Adrenal gland (tissue), 12 donors: Measurements from ENCODE around the gene SFT2D1. TPM values are rescaled to one million over a fixed set of nuclear protein-coding genes. Genes with fewer than 3 reads are reported as not detected.

Experiments
- DNase-seq, 7 donors: peaks; one replicate each; pipeline ENCODE4 v3.0.0-alpha.2; 2019 to 2020
- H3K27ac ChIP-seq, 5 donors: fragments of 200-600 bp; sonication (generic) in 4 of 5; 1 replicate in 3 of 5; 2 replicates in 2 of 5; pipeline versions ENCODE4 v1.5.1 to v1.8.0; 2016 to 2020; ENCODE audit warnings: mild to moderate bottlenecking in 1 of 5
- H3K27me3 ChIP-seq: fragments of 200-600 bp; 2 replicates; pipeline ENCODE4 v1.8.0; 2021
- H3K36me3 ChIP-seq, 2 donors: fragments of 200-600 bp; replicated peaks in 1 of 2; 1 replicate in 1 of 2; 2 replicates in 1 of 2; pipeline versions ENCODE4 v1.5.1 to v1.8.0; 2018 to 2022
- H3K4me1 ChIP-seq, 2 donors: fragments of 200-600 bp; replicated peaks in 1 of 2; 1 replicate in 1 of 2; 2 replicates in 1 of 2; pipeline versions ENCODE4 v1.5.1 to v1.8.0; 2018 to 2021
- H3K4me3 ChIP-seq, 4 donors: fragments of 200-600 bp; sonication (generic) in 3 of 4; one replicate each; pipeline ENCODE4 v1.5.1; 2016 to 2018
- H3K9me3 ChIP-seq, 3 donors: fragments of 200-600 bp; sonication (generic) in 1 of 3; replicated peaks in 1 of 3; 1 replicate in 2 of 3; 2 replicates in 1 of 3; pipeline versions ENCODE4 v1.5.1 to v1.8.0; 2016 to 2021
- CTCF ChIP-seq, 6 experiments: fragments of 450-650 bp in 4 of 6; fragments of 200-600 bp in 2 of 6; sonication (generic) in 1 of 6; IDR thresholded peaks; 1 replicate in 5 of 6; 2 replicates in 1 of 6; pipeline versions ENCODE4 v1.5.1 to v1.8.0; 2016 to 2021; ENCODE audit warnings: antibody characterized with exemption in 6 of 6, mild to moderate bottlenecking in 2 of 6, moderate library complexity in 1 of 6
- POLR2A ChIP-seq, 2 donors: fragments of 450-650 bp; IDR thresholded peaks; one replicate each; pipeline ENCODE4 v1.6.1; 2017; ENCODE audit warnings: antibody characterized with exemption in 2 of 2, mild to moderate bottlenecking in 2 of 2, moderate library complexity in 1 of 2
- WGBS, 4 donors: extraction: QIAGEN DNeasy Blood & Tissue Kit in 2 of 4; methylation state at CpG; one replicate each; pipeline versions ENCODE4 v1.1.5 to v1.1.7; 2013 to 2017; 5-methylcytosine and 5-hydroxymethylcytosine counted together
- intact Hi-C, 2 donors: fragments of 100-400 bp; cut with DNase I; formaldehyde crosslinking; loops; one replicate each; pipeline versions ENCODE4 v1.14.1 to v1.15.0; 2022 to 2023
- polyA plus RNA-seq, 3 donors: library from polyadenylated mRNA; stranded (reverse); fragments of 200-250 nt in 2 of 3; fragments of 350-450 nt in 1 of 3; fragmentation: Illumina TruSeq in 1 of 3; extraction: RNeasy Lipid Tissue Mini Kit (QIAGEN cat#74804) in 1 of 3; gene quantifications; one replicate each; pipeline ENCODE4 v1.2.3, GENCODE V29; 2013 to 2014
- total RNA-seq, 9 donors: library from RNA; depleted of rRNA in 4 of 9; stranded (reverse); fragments of >200 nt in 4 of 9; fragments of 120-200 nt in 1 of 9; fragmentation: NEBNext Ultra II Directional in 1 of 9; extraction: Animal tissue kit (Norgen Biotek cat#: 25700) in 1 of 9; gene quantifications; one replicate each; pipeline versions ENCODE4 v1.1.0 to v1.2.4, GENCODE V29; 2013 to 2023
- donor health status: healthy with polysubstance abuse.
- donor health status: Bipolar disorder and iron deficiency.
- donor health status: DM: yes; HTN: yes; CAD: no.
- donor health status: DM: no; HTN: no; CAD: no.
- donor health status: DM: no; HTN: no; CAD: no.
- donor health status: DM: yes; HTN: yes; CAD: no.

Gene SFT2D1
- total and polyA plus RNA-seq, 12 donors: 32.6 to 68.0 (median 46.2) TPM

- WGBS, 4 donors: 55 to 87% (median 66%) methylated on average over 8 of the region's 8 CpGs
- intact Hi-C loops: loop anchor here (5.0 kb wide), 2 partner anchors 104 to 124 kb away; partner anchors contain the start of gene MPC1 (in 1 of the 2)
Measured at GRCh38 chr6:166278579-166279392, 63.6 kb downstream of the SFT2D1 start.

GRCh38 chr6:166277892-166278578 is 64.3 kb downstream of the SFT2D1 start:
- 81 to 87% (median 83%) methylated on average over 11 of the region's 11 CpGs for WGBS, 4 donors
- Histone ChIP-seq H3K36me3 (no peaks in the 10 kb centered on the region), H3K4me3 (no peak overlapping the region), H3K27me3 (no peaks in the 10 kb centered on the region), H3K4me1 (no peaks in the 10 kb centered on the region), H3K9me3 (no peaks in the 10 kb centered on the region), H3K27ac (no peak overlapping the region)
- no peak for TF ChIP-seq POLR2A (IDR thresholded peaks at IDR 0.05)
- no peak for TF ChIP-seq CTCF (IDR thresholded peaks at IDR 0.05)
- no peak for DNase-seq
- intact Hi-C loops: loop anchor here (5.0 kb wide), 2 partner anchors 104 to 124 kb away; partner anchors contain the start of gene MPC1 (in 1 of the 2)

More at GRCh38 chr6:166278579-166279392, 63.6 kb downstream of the SFT2D1 start:
- no peak for TF ChIP-seq POLR2A (IDR thresholded peaks at IDR 0.05)
- TF ChIP-seq CTCF (IDR thresholded peaks at IDR 0.05): no peak
- Histone ChIP-seq H3K9me3 (no peaks in the 10 kb centered on the region), H3K27me3 (no peaks in the 10 kb centered on the region), H3K4me3 (no peak overlapping the region), H3K4me1 (no peaks in the 10 kb centered on the region), H3K36me3 (no peaks in the 10 kb centered on the region), H3K27ac (no peak overlapping the region)
- no peak for DNase-seq

GRCh38 chr6:166277018-166277417 is 65.3 kb downstream of the SFT2D1 start:
- Histone ChIP-seq H3K27ac (no peak overlapping the region), H3K4me1 (no peaks in the 10 kb centered on the region), H3K36me3 (no peaks in the 10 kb centered on the region), H3K4me3 (no peak overlapping the region), H3K27me3 (no peaks in the 10 kb centered on the region), H3K9me3 (no peaks in the 10 kb centered on the region)
- 31 to 49% (median 40%) methylated on average over 11 of the region's 11 CpGs for WGBS, 4 donors
- TF ChIP-seq POLR2A (IDR thresholded peaks at IDR 0.05): no peak
- TF ChIP-seq CTCF (IDR thresholded peaks at IDR 0.05): no peak
- peak; percentile 33 to 65 (median 53) for DNase-seq
- intact Hi-C loops: loop anchor here (5.0 kb wide), 2 partner anchors 105 to 125 kb away; partner anchors contain the start of gene MPC1 (in 1 of the 2)

DNA sequence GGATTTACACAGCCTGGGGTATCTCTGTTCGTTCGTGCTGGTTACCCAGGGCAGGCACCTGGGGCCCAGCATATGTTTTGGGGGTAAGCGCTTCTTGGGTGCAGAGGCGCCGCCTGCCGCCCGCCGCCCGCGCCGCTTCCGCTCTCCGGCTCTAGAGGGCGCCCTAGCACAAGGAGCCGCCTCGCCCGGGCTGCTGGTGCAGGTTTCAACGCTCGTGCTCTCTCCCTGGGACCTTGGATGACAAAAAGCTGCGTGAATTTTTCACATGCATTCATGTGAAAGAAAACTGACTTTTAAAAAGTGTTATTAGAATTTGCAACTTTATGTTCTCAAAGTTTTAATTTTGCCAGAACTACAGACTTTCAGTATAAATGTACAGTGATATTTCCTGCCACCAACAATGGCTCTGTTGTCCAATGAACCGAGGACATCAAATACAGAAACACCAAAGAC is 66.6 kb downstream of the SFT2D1 start:
- intact Hi-C loops: loop anchor here (2.0 to 5.0 kb wide), 3 partner anchors 107 to 127 kb away; partner anchors contain the start of gene MPC1 (in 1 of the 2)

More for the DNA sequence above, 66.6 kb downstream of the SFT2D1 start:
- no peak overlapping the region for H3K4me3 ChIP-seq
- H3K9me3 ChIP-seq: no peaks in the 10 kb centered on the region
- no peaks in the 10 kb centered on the region for H3K4me1 ChIP-seq
- TF ChIP-seq CTCF (IDR thresholded peaks at IDR 0.05) (peak; percentile 84 to 99 (median 93)), POLR2A (IDR thresholded peaks at IDR 0.05) (no peak)
- DNase-seq: peak; percentile 45 to 80 (median 70)
- H3K27me3 ChIP-seq: no peaks in the 10 kb centered on the region
- H3K27ac ChIP-seq: no peak overlapping the region
- no peaks in the 10 kb centered on the region for H3K36me3 ChIP-seq
- WGBS, 4 donors: 2 to 3% (median 3%) methylated on average over 11 to 21 of the region's 21 CpGs
